Measurements from ENCODE around the gene NEU2.
A peak's percentile ranks its signal among the peaks of the same experiment; 100 is the strongest.
"Not testable (repeated sequence)": the region's sequence is repeated elsewhere in the genome, so short reads cannot be mapped to it uniquely, and the experiment has no call there.

NEU2 gene

GRCh38 chr2:233035426-233036161 lies 3.1 kb downstream of the NEU2 start:
- DNase-seq = no peak

GRCh38 chr2:233036162-233036838 lies 3.8 kb downstream of the NEU2 start:
- no peak for DNase-seq

GRCh38 chr2:233037078-233037477 lies 4.6 kb downstream of the NEU2 start:
- no peak for DNase-seq

GRCh38 chr2:233039212-233039845 lies 6.9 kb downstream of the NEU2 start:
- no peak for DNase-seq

- DNase-seq = no peak
These were observed 7.5 kb downstream of the NEU2 start for GRCh38 chr2:233039846-233040530.

GRCh38 chr2:233040571-233040970 lies 8.1 kb downstream of the NEU2 start:
- no peak for DNase-seq

- DNase-seq = no peak
These were observed 9.4 kb downstream of the NEU2 start for GRCh38 chr2:233041722-233042323.

GRCh38 chr2:233042549-233042948 lies 10.1 kb downstream of the NEU2 start:
- no peak for DNase-seq

- no peak for DNase-seq
These were observed 12.6 kb downstream of the NEU2 start for GRCh38 chr2:233044974-233045605.

- no peak for DNase-seq
These were observed 14.7 kb downstream of the NEU2 start for GRCh38 chr2:233047206-233047605.

- no peak for DNase-seq
These were observed 15.2 kb downstream of the NEU2 start for GRCh38 chr2:233047667-233048066.

- DNase-seq = no peak
These were observed 16.2 kb downstream of the NEU2 start for GRCh38 chr2:233048569-233049193.

- DNase-seq = no peak
These were observed 16.8 kb downstream of the NEU2 start for GRCh38 chr2:233049194-233049761.

GRCh38 chr2:233051241-233052149 lies 19.0 kb downstream of the NEU2 start:
- peak in 1 of 2 donors; percentile 25 for DNase-seq

- not testable (repeated sequence) for DNase-seq
These were observed 20.0 kb downstream of the NEU2 start for GRCh38 chr2:233052517-233052916.

GRCh38 chr2:233053928-233054784 lies 21.7 kb downstream of the NEU2 start:
- DNase-seq = peak; percentile 61 to 75

- DNase-seq = no peak
These were observed 22.9 kb downstream of the NEU2 start for GRCh38 chr2:233055362-233055761.

GRCh38 chr2:233056961-233057605 lies 24.6 kb downstream of the NEU2 start:
- no peak for DNase-seq

Data from CD4-positive, alpha-beta T cell treated with Interferon alpha-2 for 1 hour (primary cell).